A549 (cell line): ENCODE results near the gene ARPC1A. TPM values are rescaled to one million over a fixed set of nuclear protein-coding genes. Genes with fewer than 3 reads are reported as not detected.

ENCODE experiments used
- ATAC-seq, 2 experiments: fragments of 200-7000 bp in 1 of 2; fragments of >200 bp in 1 of 2; cut with Nextera tagmentation in 1 of 2; cut with Tn5 transposase in 1 of 2; 3 replicates each; pipeline versions ENCODE4 v1.8.0 to v1.9.1; 2018 to 2020; ENCODE audit warnings: mild to moderate bottlenecking in 1 of 2, moderate library complexity in 1 of 2
- CTCF ChIA-PET: fragments of 300-600 bp; sonication (Branson Sonifier 250); formaldehyde crosslinking; extraction: SDS; loops from one replicate; lab custom pipeline; 2021; ENCODE audit warnings: antibody characterized with exemption, inconsistent platforms; lab: Yijun Ruan, JAX
- POLR2A ChIA-PET: fragments of 350-600 bp; formaldehyde crosslinking; extraction: SDS; loops from one replicate; lab custom pipeline; 2021; ENCODE audit warnings: antibody characterized with exemption, inconsistent platforms; lab: Yijun Ruan, JAX
- DNase-seq, 2 experiments: peaks; one replicate each; pipeline versions ENCODE4 v3.0.0 to v3.0.0-alpha.2; 2011 to 2016; ENCODE audit warnings: low read depth in 1 of 2, low spot score in 1 of 2
- FAIRE-seq: peaks from 2 replicates; lab custom pipeline; 2011; peaks lifted over from hg19 to GRCh38; lab: Jason Lieb, UNC
- H3K27ac ChIP-seq, 2 experiments: fragments of >200 bp; sonication (Bioruptor Twin); formaldehyde crosslinking; 3 replicates each; pipeline ENCODE4 v1.5.1; 2016 to 2017
- H3K4me1 ChIP-seq: fragments of >200 bp; sonication (Bioruptor Twin); formaldehyde crosslinking; 3 replicates; pipeline ENCODE4 v1.6.1; 2016
- H3K4me2 ChIP-seq: fragments of >200 bp; sonication (Bioruptor Twin); formaldehyde crosslinking; 3 replicates; pipeline ENCODE4 v1.6.1; 2016
- H3K4me3 ChIP-seq: fragments of >200 bp; sonication (Bioruptor Twin); formaldehyde crosslinking; 3 replicates; pipeline ENCODE4 v1.5.1; 2016
- H3K9me3 ChIP-seq: fragments of >200 bp; sonication (Bioruptor Twin); formaldehyde crosslinking; 3 replicates; pipeline ENCODE4 v1.6.1; 2016
- CEBPB ChIP-seq, 2 experiments: fragments of >200 bp in 1 of 2; sonication (Bioruptor Twin) in 1 of 2; formaldehyde crosslinking in 1 of 2; IDR thresholded peaks; 2 replicates each; pipeline ENCODE4 v1.6.1; 2012 to 2016
- FOXS1 ChIP-seq: fragments of 250-450 bp; sonication (Bioruptor Pico); IDR thresholded peaks from 2 replicates; pipeline ENCODE4 v1.5.0; 2020; ENCODE audit warnings: mild to moderate bottlenecking, moderate library complexity
- HOXB13 ChIP-seq: fragments of 250-450 bp; sonication (Bioruptor Pico); IDR thresholded peaks from 2 replicates; pipeline ENCODE4 v1.5.0; 2020; ENCODE audit warnings: low read depth, mild to moderate bottlenecking, moderate library complexity
- JUN ChIP-seq, 2 experiments: fragments of >200 bp; sonication (Bioruptor Twin); formaldehyde crosslinking; IDR thresholded peaks; 2 replicates in 1 of 2; 3 replicates in 1 of 2; pipeline ENCODE4 v1.6.1; 2016 to 2017
- KDM5A ChIP-seq: fragments of 200-600 bp; sonication (generic); IDR thresholded peaks from 2 replicates; pipeline ENCODE4 v1.6.1; 2016; ENCODE audit warnings: antibody characterized with exemption, mild to moderate bottlenecking
- MAZ ChIP-seq: fragments of 150-350 bp; IDR thresholded peaks from 2 replicates; pipeline ENCODE4 v1.6.1; 2014; ENCODE audit warnings: antibody characterized with exemption, low read depth, low read length, borderline replicate concordance
- NFE2L2 ChIP-seq: fragments of 150-350 bp; conservative IDR thresholded peaks from 2 replicates; pipeline ENCODE4 v1.6.1; 2014; ENCODE audit warnings: low read length
- RCOR1 ChIP-seq: fragments of 150-350 bp; IDR thresholded peaks from 2 replicates; pipeline ENCODE4 v1.6.1; 2014; ENCODE audit warnings: antibody characterized with exemption, low read length, low read depth
- SREBF2 ChIP-seq: fragments of 450-650 bp; IDR thresholded peaks from 2 replicates; pipeline ENCODE4 v1.6.1; 2014; ENCODE audit warnings: mild to moderate bottlenecking, moderate library complexity
- TFCP2L1 ChIP-seq: fragments of 250-450 bp; sonication (Bioruptor Pico); IDR thresholded peaks from 2 replicates; pipeline ENCODE4 v1.5.0; 2021; ENCODE audit warnings: mild to moderate bottlenecking
- ZFP36 ChIP-seq: fragments of 450-650 bp; IDR thresholded peaks from 2 replicates; pipeline ENCODE4 v1.6.1; 2014; ENCODE audit warnings: borderline replicate concordance; ENCODE audit not compliant: partially characterized antibody
- ZSCAN20 ChIP-seq: fragments of 250-450 bp; sonication (Bioruptor Pico); IDR thresholded peaks from 2 replicates; pipeline ENCODE4 v1.8.0; 2022; ENCODE audit warnings: mild to moderate bottlenecking, moderate library complexity
- WGBS: methylation state at CpG from one replicate; pipeline ENCODE4 v1.1.6; 2017; ENCODE audit errors: missing lambda C conversion rate; 5-methylcytosine and 5-hydroxymethylcytosine counted together
- polyA plus RNA-seq, 4 experiments: library from polyadenylated mRNA; depleted of rRNA in 3 of 4; stranded (reverse); fragments of >200 nt; fragmentation: RNase III in 1 of 4; extraction: RNeasy Plus Mini Kit Qiagen cat#74134 plus additional on column Dnase treatment in 1 of 4; gene quantifications; 2 replicates in 3 of 4; 3 replicates in 1 of 4; pipeline ENCODE4 v1.2.3, GENCODE V29; 2011 to 2017
- TF ChIP-seq, protein P1 (sequence below): IDR thresholded peaks from 2 replicates; pipeline ENCODE4 v1.6.1; 2012
- TF ChIP-seq, protein P2 (sequence below): fragments of 250-450 bp; sonication (Bioruptor Pico); IDR thresholded peaks from 2 replicates; pipeline ENCODE4 v1.5.0; 2020; ENCODE audit warnings: low read depth, mild to moderate bottlenecking, moderate library complexity
- TF ChIP-seq, protein P3 (sequence below): fragments of 250-450 bp; sonication (Bioruptor Pico); IDR thresholded peaks from 2 replicates; pipeline ENCODE4 v1.5.0; 2021; ENCODE audit warnings: mild to moderate bottlenecking, moderate library complexity, borderline replicate concordance
- TF ChIP-seq, protein P4 (sequence below): fragments of 200-600 bp; sonication (generic); IDR thresholded peaks from 2 replicates; pipeline ENCODE4 v1.6.1; 2016; ENCODE audit warnings: antibody characterized with exemption, mild to moderate bottlenecking, moderate library complexity

Gene ARPC1A
- polyA plus RNA-seq, 2 of the 4 experiments (the other 2 are of a cell fraction), result 116 to 120 TPM

DNA sequence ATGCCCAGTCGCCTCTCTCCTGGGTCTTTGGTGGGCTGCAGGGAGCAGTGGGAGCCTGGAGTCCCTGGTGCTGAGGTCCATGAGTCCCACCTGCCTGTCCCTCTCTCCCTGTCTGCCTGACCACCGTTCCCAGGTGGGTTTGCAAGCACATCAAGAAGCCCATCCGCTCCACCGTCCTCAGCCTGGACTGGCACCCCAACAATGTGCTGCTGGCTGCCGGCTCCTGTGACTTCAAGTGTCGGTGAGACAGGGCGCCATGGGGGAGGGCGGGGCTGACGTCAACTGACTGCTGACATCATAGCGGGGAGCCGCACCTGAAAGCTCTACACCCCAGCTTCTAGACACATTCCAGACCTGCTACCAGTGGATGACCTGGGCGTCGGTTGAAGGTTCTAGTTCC, 64.1 kb downstream of the ARPC1A start:
- no peak overlapping the region for H3K4me3 ChIP-seq
- no peak for FAIRE-seq
- no peak overlapping the region for H3K27ac ChIP-seq
- ChIA-PET CTCF (interaction anchor here (1.2 to 1.3 kb wide), 2 partner anchors 24 to 25 kb away, joined by 3 to 4 read pairs; no protein-coding TSS in a partner anchor), POLR2A (no interaction called here)
- no peak for ATAC-seq
- H3K4me2 ChIP-seq, result no peak overlapping the region
- TF ChIP-seq, protein P1, sequence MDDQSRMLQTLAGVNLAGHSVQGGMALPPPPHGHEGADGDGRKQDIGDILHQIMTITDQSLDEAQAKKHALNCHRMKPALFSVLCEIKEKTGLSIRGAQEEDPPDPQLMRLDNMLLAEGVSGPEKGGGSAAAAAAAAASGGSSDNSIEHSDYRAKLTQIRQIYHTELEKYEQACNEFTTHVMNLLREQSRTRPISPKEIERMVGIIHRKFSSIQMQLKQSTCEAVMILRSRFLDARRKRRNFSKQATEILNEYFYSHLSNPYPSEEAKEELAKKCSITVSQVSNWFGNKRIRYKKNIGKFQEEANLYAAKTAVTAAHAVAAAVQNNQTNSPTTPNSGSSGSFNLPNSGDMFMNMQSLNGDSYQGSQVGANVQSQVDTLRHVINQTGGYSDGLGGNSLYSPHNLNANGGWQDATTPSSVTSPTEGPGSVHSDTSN, result no peak
- 89% methylated on average over 13 of the region's 13 CpGs for whole genome bisulfite sequencing
- no peak for DNase-seq
- H3K9me3 ChIP-seq, result no peaks in the 10 kb centered on the region
- H3K4me1 ChIP-seq, result no peaks in the 10 kb centered on the region

DNA sequence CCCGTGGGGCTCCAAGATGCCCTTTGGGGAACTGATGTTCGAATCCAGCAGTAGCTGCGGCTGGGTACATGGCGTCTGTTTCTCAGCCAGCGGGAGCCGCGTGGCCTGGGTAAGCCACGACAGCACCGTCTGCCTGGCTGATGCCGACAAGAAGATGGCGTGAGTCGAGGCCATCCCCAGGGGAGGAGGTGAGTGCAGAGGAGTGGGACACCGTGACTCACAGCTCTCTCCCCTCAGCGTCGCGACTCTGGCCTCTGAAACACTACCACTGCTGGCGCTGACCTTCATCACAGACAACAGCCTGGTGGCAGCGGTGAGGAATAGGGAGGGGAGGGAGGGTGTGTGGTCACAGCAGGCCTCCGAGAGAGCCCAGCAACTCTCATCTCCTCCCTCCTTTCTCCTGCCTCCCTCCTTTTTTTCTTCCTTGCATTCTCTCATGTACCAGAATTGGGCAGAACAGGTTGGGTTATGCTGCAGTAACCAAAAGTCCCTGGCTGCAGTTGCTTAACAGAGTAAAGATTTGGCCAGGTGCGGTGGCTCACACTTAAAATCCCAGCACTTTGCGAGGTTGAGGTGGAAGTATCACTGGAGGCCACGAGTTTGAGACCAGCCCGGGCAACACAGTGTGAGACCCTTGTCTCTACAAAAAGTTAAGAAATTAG, 65.4 kb downstream of the ARPC1A start:
- 93% methylated on average over 23 of the region's 23 CpGs for WGBS
- Histone ChIP-seq H3K9me3 (no peaks in the 10 kb centered on the region), H3K27ac (no peak overlapping the region), H3K4me2 (no peak overlapping the region), H3K4me1 (no peaks in the 10 kb centered on the region), H3K4me3 (no peak overlapping the region)
- ChIA-PET POLR2A (no interaction called here), CTCF (interaction anchor here (1.2 kb wide), 1 partner anchor 25 kb away, joined by 3 read pairs; no protein-coding TSS in a partner anchor)
- ATAC-seq, result no peak
- no peak for FAIRE-seq
- TF ChIP-seq HOXB13 (CRISPR knock-in tag) (no peak), JUN (IDR thresholded peaks at IDR 0.05) (peak in 1 of 2 experiments; percentile 16; a peak in 1 of 5 replicates)
- no peak for DNase-seq

DNA sequence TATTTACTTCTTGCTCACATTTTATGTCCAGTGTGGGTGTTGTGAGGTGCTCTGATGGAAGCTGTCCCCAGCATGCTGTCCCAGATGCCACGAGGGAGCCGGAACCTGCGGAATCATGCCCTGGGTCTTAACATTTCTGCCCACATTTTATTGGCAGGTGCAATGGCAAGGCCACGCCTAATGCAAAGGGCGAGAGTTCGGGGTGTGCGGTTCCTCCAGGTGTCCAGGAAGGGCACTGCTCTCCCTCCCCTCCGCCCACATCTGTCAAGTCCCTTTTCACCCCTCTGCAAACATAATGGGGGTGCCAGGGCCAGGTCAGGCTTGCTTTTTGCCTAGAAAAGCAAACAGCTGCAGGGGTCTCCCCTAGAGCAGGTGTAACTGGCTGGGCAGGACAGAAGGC, 66.3 kb downstream of the ARPC1A start:
- Histone ChIP-seq H3K4me1 (no peaks in the 10 kb centered on the region), H3K9me3 (no peaks in the 10 kb centered on the region), H3K27ac (no peak overlapping the region), H3K4me2 (no peak overlapping the region), H3K4me3 (no peak overlapping the region)
- POLR2A ChIA-PET, result interaction anchor here (0.8 kb wide), 1 partner anchor 17 kb away, joined by 3 read pairs; the partner anchor contains the start of gene BUD31
- 97% methylated on average over 8 of the region's 8 CpGs for WGBS
- no peak for DNase-seq
- FAIRE-seq, result no peak
- TF ChIP-seq JUN (IDR thresholded peaks at IDR 0.05) (no peak), KDM5A (no peak), RCOR1 (no peak), ZFP36 (no peak)
- TF ChIP-seq, protein P2, sequence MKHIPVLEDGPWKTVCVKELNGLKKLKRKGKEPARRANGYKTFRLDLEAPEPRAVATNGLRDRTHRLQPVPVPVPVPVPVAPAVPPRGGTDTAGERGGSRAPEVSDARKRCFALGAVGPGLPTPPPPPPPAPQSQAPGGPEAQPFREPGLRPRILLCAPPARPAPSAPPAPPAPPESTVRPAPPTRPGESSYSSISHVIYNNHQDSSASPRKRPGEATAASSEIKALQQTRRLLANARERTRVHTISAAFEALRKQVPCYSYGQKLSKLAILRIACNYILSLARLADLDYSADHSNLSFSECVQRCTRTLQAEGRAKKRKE, result no peak
- TF ChIP-seq, protein P3, sequence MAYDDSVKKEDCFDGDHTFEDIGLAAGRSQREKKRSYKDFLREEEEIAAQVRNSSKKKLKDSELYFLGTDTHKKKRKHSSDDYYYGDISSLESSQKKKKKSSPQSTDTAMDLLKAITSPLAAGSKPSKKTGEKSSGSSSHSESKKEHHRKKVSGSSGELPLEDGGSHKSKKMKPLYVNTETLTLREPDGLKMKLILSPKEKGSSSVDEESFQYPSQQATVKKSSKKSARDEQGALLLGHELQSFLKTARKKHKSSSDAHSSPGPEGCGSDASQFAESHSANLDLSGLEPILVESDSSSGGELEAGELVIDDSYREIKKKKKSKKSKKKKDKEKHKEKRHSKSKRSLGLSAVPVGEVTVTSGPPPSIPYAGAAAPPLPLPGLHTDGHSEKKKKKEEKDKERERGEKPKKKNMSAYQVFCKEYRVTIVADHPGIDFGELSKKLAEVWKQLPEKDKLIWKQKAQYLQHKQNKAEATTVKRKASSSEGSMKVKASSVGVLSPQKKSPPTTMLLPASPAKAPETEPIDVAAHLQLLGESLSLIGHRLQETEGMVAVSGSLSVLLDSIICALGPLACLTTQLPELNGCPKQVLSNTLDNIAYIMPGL (CRISPR knock-in tag), result no peak
- CTCF ChIA-PET, result interaction anchor here (0.8 to 1.2 kb wide), 3 partner anchors 14 to 352 kb away, joined by 3 to 4 read pairs (median 3); partner anchors contain the start of gene PDAP1
- no peak for ATAC-seq

DNA sequence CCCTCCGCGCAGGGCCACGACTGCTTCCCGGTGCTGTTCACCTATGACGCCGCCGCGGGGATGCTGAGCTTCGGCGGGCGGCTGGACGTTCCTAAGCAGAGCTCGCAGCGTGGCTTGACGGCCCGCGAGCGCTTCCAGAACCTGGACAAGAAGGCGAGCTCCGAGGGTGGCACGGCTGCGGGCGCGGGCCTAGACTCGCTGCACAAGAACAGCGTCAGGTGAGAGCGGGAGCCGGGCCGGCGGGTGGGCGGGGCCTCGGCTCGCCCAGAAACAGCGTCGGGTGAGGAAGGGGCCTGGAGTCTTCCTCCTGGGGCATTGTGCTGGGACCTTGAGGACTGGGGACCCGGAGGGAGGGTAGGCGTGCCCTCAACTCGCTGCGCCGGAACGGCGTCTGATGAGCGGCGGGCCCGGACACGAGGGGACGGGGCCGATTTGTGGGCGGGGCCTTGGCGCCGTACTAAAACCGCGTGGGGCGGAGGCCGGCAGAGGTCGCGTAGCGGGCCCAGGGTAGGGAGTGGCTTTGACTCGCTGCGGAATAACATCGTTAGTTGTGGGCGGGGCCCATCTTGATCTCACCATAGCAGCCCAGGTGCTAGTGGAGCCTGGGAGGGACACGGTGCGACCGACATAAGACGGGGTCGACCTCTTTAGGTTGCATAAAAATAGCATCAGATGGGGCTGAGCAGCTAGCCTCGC, 67.1 kb downstream of the ARPC1A start:
- DNase-seq (no peak), FAIRE-seq (no peak), ATAC-seq (no peak)
- ChIA-PET POLR2A (interaction anchor here (0.8 to 2.6 kb wide), 2 partner anchors 15 to 16 kb away, joined by 3 to 8 read pairs; partner anchors contain the start of genes BUD31 and PDAP1), CTCF (interaction anchor here (0.8 to 1.2 kb wide), 3 partner anchors 13 to 352 kb away, joined by 3 to 4 read pairs (median 3); partner anchors contain the start of gene PDAP1)
- WGBS, result 95% methylated on average over 64 of the region's 68 CpGs
- no peaks in the 10 kb centered on the region for H3K4me1 ChIP-seq
- H3K4me3 ChIP-seq, result no peak overlapping the region
- no peak overlapping the region for H3K27ac ChIP-seq
- H3K9me3 ChIP-seq, result no peaks in the 10 kb centered on the region
- TF ChIP-seq TFCP2L1 (no peak), SREBF2 (no peak), MAZ (no peak), ZSCAN20 (no peak), ZFP36 (no peak), NFE2L2 (no peak), CEBPB (IDR thresholded peaks at IDR 0.05) (no peak), FOXS1 (CRISPR knock-in tag) (no peak)
- TF ChIP-seq, protein P4, sequence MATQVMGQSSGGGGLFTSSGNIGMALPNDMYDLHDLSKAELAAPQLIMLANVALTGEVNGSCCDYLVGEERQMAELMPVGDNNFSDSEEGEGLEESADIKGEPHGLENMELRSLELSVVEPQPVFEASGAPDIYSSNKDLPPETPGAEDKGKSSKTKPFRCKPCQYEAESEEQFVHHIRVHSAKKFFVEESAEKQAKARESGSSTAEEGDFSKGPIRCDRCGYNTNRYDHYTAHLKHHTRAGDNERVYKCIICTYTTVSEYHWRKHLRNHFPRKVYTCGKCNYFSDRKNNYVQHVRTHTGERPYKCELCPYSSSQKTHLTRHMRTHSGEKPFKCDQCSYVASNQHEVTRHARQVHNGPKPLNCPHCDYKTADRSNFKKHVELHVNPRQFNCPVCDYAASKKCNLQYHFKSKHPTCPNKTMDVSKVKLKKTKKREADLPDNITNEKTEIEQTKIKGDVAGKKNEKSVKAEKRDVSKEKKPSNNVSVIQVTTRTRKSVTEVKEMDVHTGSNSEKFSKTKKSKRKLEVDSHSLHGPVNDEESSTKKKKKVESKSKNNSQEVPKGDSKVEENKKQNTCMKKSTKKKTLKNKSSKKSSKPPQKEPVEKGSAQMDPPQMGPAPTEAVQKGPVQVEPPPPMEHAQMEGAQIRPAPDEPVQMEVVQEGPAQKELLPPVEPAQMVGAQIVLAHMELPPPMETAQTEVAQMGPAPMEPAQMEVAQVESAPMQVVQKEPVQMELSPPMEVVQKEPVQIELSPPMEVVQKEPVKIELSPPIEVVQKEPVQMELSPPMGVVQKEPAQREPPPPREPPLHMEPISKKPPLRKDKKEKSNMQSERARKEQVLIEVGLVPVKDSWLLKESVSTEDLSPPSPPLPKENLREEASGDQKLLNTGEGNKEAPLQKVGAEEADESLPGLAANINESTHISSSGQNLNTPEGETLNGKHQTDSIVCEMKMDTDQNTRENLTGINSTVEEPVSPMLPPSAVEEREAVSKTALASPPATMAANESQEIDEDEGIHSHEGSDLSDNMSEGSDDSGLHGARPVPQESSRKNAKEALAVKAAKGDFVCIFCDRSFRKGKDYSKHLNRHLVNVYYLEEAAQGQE, result no peak
- TF ChIP-seq, protein P3 (CRISPR knock-in tag), result no peak
- no peak overlapping the region for H3K4me2 ChIP-seq
